Stimulated activated CD8-positive, alpha-beta memory T cell treated with anti-CD3 and anti-CD28 coated beads, Interleukin-7, amount 100 ng/mL, for 48 hours (primary cell): ENCODE measurements around the gene CGB8.

ENCODE experiments used
- DNase-seq, 2 donors: peaks; one replicate each; pipeline ENCODE4 v3.0.0-alpha.2; 2020; ENCODE audit warnings: low read depth in 1 of 2; ENCODE audit errors: extremely low read depth in 1 of 2

The CGB8 gene

GRCh38 chr19:49010453-49010852 lies 38.5 kb downstream of the CGB8 start:
- DNase-seq: no peak

DNA sequence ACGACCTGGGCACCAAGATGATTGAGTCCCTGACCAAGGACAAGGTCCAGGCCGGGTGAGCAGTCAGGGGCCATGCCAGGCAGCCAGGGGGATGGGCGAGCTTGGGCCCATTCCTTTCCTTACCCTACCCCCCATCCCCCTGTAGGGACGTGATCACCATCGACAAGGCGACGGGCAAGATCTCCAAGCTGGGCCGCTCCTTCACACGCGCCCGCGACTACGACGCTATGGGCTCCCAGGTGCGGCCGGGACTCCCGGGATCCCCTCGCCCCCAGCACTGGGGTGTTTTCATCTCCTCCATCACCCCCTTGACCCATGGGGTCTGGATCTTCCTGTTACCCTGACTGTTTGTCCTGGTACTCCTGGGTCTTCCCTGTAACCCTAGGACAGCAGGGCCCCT lies 39.1 kb downstream of the CGB8 start:
- no peak for DNase-seq

GRCh38 chr19:49006905-49007304 lies 42.0 kb downstream of the CGB8 start:
- DNase-seq: no peak

- no peak for DNase-seq
Observed at GRCh38 chr19:49004964-49005614, 43.8 kb downstream of the CGB8 start.

DNA sequence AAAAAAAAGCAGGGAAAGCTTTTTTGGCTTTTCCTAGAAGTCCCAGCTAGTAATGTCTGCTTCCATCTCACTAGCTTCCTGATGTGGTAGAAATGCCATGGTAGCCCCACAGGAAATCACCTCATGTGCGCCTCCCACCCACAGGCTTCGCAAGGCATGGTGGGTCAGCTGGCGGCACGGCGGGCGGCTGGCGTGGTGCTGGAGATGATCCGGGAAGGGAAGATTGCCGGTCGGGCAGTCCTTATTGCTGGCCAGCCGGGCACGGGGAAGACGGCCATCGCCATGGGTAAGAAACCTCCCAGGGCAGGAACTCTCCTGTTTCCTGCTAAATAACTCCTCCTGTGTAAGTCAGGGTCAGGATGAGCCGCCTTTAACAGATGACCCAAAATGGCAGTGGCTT lies 44.8 kb downstream of the CGB8 start:
- DNase-seq: no peak

GRCh38 chr19:48999481-49000325 lies 49.2 kb downstream of the CGB8 start:
- DNase-seq: peak in 1 of 2 donors; percentile 49

DNA sequence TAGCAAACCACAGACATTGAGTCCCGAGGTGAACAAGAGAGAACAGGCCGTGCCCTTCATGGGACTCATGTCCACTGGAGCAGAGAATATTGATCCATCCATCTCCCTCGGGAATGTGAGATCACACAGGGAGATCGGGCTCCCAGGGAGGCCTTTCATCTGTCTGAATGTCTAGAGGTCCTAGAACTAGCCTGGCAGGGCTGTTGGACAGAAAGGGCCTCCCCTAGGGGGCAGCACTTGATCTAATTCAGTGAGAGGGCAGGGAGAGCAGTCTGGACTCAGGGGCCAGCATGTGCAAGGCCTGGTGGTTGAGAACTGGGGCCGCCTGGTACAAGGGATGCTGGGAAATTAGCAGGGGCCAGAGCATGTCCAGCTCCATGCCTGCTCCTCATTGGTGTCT lies 50.9 kb downstream of the CGB8 start:
- no peak for DNase-seq
